HEK293 (cell line): ENCODE measurements around the gene ZC3H11A.

Experiments used
- CTCF ChIA-PET: fragments of 350-600 bp; formaldehyde crosslinking; extraction: SDS; loops from one replicate; lab custom pipeline; 2021; ENCODE audit warnings: antibody characterized with exemption; lab: Yijun Ruan, JAX
- POLR2A ChIA-PET: fragments of 300-600 bp; formaldehyde crosslinking; extraction: SDS; loops from one replicate; lab custom pipeline; 2020; ENCODE audit warnings: antibody characterized with exemption, inconsistent platforms; lab: Yijun Ruan, JAX
- H3K27ac ChIP-seq: fragments of 200-500 bp; sonication (Bioruptor generic); 2 replicates; pipeline ENCODE4 v1.5.1; 2014; ENCODE audit warnings: low read depth, low read length, control low read depth, inconsistent platforms; ENCODE audit errors: extremely low read depth
- H3K36me3 ChIP-seq, 2 experiments: fragments of 200-500 bp in 1 of 2; sonication (Bioruptor generic) in 1 of 2; 1 replicate in 1 of 2; 2 replicates in 1 of 2; pipeline ENCODE4 v1.5.1; 2014 to 2017; ENCODE audit warnings: inconsistent platforms in 2 of 2, low read length in 2 of 2; ENCODE audit not compliant: control insufficient read depth in 2 of 2, insufficient read depth in 1 of 2
- H3K4me1 ChIP-seq: fragments of 200-500 bp; sonication (Bioruptor generic); 2 replicates; pipeline ENCODE4 v1.5.1; 2014; ENCODE audit warnings: mild to moderate bottlenecking, low read length, inconsistent platforms; ENCODE audit not compliant: control insufficient read depth, insufficient read depth
- H3K4me3 ChIP-seq: 2 replicates; pipeline ENCODE4 v1.5.1; 2011; ENCODE audit warnings: low read depth, mild to moderate bottlenecking, control low read depth, low read length, moderate library complexity
- H3K9me3 ChIP-seq: fragments of 200-500 bp; sonication (Bioruptor generic); 2 replicates; pipeline ENCODE4 v1.5.1; 2014; ENCODE audit warnings: low read depth, low read length, inconsistent platforms; ENCODE audit not compliant: control insufficient read depth, insufficient read depth
- AEBP2 ChIP-seq: fragments of 450-650 bp; formaldehyde crosslinking; IDR thresholded peaks from 2 replicates; pipeline ENCODE4 v1.5.1; 2016; ENCODE audit warnings: missing biosample characterization, missing genetic modification characterization, borderline replicate concordance
- KLF10 ChIP-seq: fragments of 450-650 bp; IDR thresholded peaks from 2 replicates; pipeline ENCODE4 v1.5.1; 2018; ENCODE audit warnings: missing biosample characterization, mild to moderate bottlenecking, missing genetic modification characterization
- KLF17 ChIP-seq: fragments of 450-650 bp; formaldehyde crosslinking; IDR thresholded peaks from 2 replicates; pipeline ENCODE4 v1.5.1; 2016; ENCODE audit warnings: missing biosample characterization, missing genetic modification characterization
- KLF7 ChIP-seq: fragments of 450-650 bp; formaldehyde crosslinking; IDR thresholded peaks from 2 replicates; pipeline ENCODE4 v1.5.1; 2016; ENCODE audit warnings: missing biosample characterization, missing genetic modification characterization, borderline replicate concordance
- PATZ1 ChIP-seq: fragments of 450-650 bp; formaldehyde crosslinking; IDR thresholded peaks from 2 replicates; pipeline ENCODE4 v1.5.1; 2016; ENCODE audit warnings: missing biosample characterization, missing genetic modification characterization
- SALL2 ChIP-seq: fragments of 450-650 bp; formaldehyde crosslinking; IDR thresholded peaks from 2 replicates; pipeline ENCODE4 v1.5.0; 2017; ENCODE audit warnings: missing biosample characterization, mild to moderate bottlenecking, missing genetic modification characterization, borderline replicate concordance
- ZBTB20 ChIP-seq: fragments of 450-650 bp; formaldehyde crosslinking; IDR thresholded peaks from 2 replicates; pipeline ENCODE4 v1.5.1; 2016; ENCODE audit warnings: missing biosample characterization, missing genetic modification characterization
- ZBTB7A ChIP-seq: fragments of 450-650 bp; formaldehyde crosslinking; IDR thresholded peaks from 2 replicates; pipeline ENCODE4 v1.5.1; 2016; ENCODE audit warnings: low read depth, missing biosample characterization, missing genetic modification characterization
- ZFP3 ChIP-seq: fragments of 450-650 bp; formaldehyde crosslinking; IDR thresholded peaks from 2 replicates; pipeline ENCODE4 v1.5.1; 2016; ENCODE audit warnings: low read depth, missing biosample characterization, missing genetic modification characterization
- ZNF10 ChIP-seq: fragments of 450-650 bp; formaldehyde crosslinking; IDR thresholded peaks from 2 replicates; pipeline ENCODE4 v1.5.1; 2017; ENCODE audit warnings: missing biosample characterization, missing genetic modification characterization
- ZNF148 ChIP-seq: fragments of 450-650 bp; formaldehyde crosslinking; IDR thresholded peaks from 2 replicates; pipeline ENCODE4 v1.5.0; 2017; ENCODE audit warnings: missing biosample characterization, missing genetic modification characterization, borderline replicate concordance
- ZNF16 ChIP-seq: fragments of 450-650 bp; formaldehyde crosslinking; IDR thresholded peaks from 2 replicates; pipeline ENCODE4 v1.5.1; 2016; ENCODE audit warnings: low read depth, missing biosample characterization, missing genetic modification characterization
- ZNF221 ChIP-seq: fragments of 450-650 bp; formaldehyde crosslinking; IDR thresholded peaks from 2 replicates; pipeline ENCODE4 v1.5.1; 2017; ENCODE audit warnings: missing biosample characterization, missing genetic modification characterization, borderline replicate concordance
- ZNF280C ChIP-seq: fragments of 450-650 bp; formaldehyde crosslinking; IDR thresholded peaks from 2 replicates; pipeline ENCODE4 v1.5.1; 2016; ENCODE audit warnings: missing biosample characterization, missing genetic modification characterization
- ZNF398 ChIP-seq: fragments of 450-650 bp; formaldehyde crosslinking; IDR thresholded peaks from 2 replicates; pipeline ENCODE4 v1.5.1; 2017; ENCODE audit warnings: missing biosample characterization, missing genetic modification characterization
- ZNF510 ChIP-seq: fragments of 450-650 bp; formaldehyde crosslinking; IDR thresholded peaks from 2 replicates; pipeline ENCODE4 v1.5.1; 2018; ENCODE audit warnings: mild to moderate bottlenecking, missing genetic modification characterization, missing biosample characterization; ENCODE audit not compliant: insufficient replicate concordance
- ZNF521 ChIP-seq: fragments of 450-650 bp; formaldehyde crosslinking; IDR thresholded peaks from 2 replicates; pipeline ENCODE4 v1.5.1; 2017; ENCODE audit warnings: missing biosample characterization, mild to moderate bottlenecking, missing genetic modification characterization
- ZNF530 ChIP-seq: fragments of 450-650 bp; formaldehyde crosslinking; IDR thresholded peaks from 2 replicates; pipeline ENCODE4 v1.5.1; 2016; ENCODE audit warnings: low read depth, missing biosample characterization, missing genetic modification characterization
- ZNF555 ChIP-seq: fragments of 450-650 bp; formaldehyde crosslinking; conservative IDR thresholded peaks from 2 replicates; pipeline ENCODE4 v1.5.1; 2017; ENCODE audit warnings: missing biosample characterization, mild to moderate bottlenecking, missing genetic modification characterization, inconsistent platforms
- ZNF76 ChIP-seq: fragments of 450-650 bp; formaldehyde crosslinking; IDR thresholded peaks from 2 replicates; pipeline ENCODE4; 2016; ENCODE audit warnings: low read depth, missing biosample characterization, missing genetic modification characterization, borderline replicate concordance
- ZNF792 ChIP-seq: fragments of 450-650 bp; formaldehyde crosslinking; IDR thresholded peaks from 2 replicates; pipeline ENCODE4 v1.5.1; 2016; ENCODE audit warnings: missing biosample characterization, missing genetic modification characterization
- ZSCAN16 ChIP-seq: fragments of 450-650 bp; formaldehyde crosslinking; IDR thresholded peaks from 2 replicates; pipeline ENCODE4 v1.5.1; 2016; ENCODE audit warnings: missing biosample characterization, missing genetic modification characterization
- TF ChIP-seq, protein P1 (sequence below): fragments of 450-650 bp; formaldehyde crosslinking; IDR thresholded peaks from 2 replicates; pipeline ENCODE4 v1.5.1; 2017; ENCODE audit warnings: missing biosample characterization, mild to moderate bottlenecking, missing genetic modification characterization, moderate library complexity

Gene ZC3H11A

DNA sequence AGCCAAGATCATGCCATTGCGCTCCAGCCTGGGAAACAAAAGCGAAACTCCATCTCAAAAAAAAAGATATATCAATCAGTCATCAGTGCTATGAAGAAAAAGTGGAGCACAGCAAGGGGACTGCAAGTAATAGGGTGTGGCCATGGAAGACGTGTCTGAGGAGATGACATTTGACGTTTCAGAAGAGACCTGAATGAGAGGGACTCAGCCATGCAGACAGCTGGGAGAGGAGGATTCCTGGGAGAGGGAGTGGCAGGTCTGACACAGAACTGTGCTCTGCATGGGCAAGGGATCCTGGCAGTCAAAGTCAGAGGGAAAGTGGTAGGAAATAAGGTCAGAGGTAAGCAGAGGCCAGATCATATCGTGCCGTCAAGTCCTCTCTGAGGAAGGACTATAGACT lies 27.2 kb upstream of the ZC3H11A start (continued):
- TF ChIP-seq, protein P1, sequence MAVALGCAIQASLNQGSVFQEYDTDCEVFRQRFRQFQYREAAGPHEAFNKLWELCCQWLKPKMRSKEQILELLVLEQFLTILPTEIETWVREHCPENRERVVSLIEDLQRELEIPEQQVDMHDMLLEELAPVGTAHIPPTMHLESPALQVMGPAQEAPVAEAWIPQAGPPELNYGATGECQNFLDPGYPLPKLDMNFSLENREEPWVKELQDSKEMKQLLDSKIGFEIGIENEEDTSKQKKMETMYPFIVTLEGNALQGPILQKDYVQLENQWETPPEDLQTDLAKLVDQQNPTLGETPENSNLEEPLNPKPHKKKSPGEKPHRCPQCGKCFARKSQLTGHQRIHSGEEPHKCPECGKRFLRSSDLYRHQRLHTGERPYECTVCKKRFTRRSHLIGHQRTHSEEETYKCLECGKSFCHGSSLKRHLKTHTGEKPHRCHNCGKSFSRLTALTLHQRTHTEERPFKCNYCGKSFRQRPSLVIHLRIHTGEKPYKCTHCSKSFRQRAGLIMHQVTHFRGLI = no peak
- TF ChIP-seq ZNF16 (tag by site-specific recombination) (no peak), KLF7 (no peak), ZNF148 (no peak), ZSCAN16 (tag by site-specific recombination) (no peak), ZNF10 (tag by site-specific recombination) (no peak), ZNF530 (tag by site-specific recombination) (no peak), KLF10 (tag by site-specific recombination) (no peak), ZNF398 (tag by site-specific recombination) (no peak), ZNF280C (tag by site-specific recombination) (no peak), ZNF521 (tag by site-specific recombination) (no peak), ZNF555 (tag by site-specific recombination) (no peak)

DNA sequence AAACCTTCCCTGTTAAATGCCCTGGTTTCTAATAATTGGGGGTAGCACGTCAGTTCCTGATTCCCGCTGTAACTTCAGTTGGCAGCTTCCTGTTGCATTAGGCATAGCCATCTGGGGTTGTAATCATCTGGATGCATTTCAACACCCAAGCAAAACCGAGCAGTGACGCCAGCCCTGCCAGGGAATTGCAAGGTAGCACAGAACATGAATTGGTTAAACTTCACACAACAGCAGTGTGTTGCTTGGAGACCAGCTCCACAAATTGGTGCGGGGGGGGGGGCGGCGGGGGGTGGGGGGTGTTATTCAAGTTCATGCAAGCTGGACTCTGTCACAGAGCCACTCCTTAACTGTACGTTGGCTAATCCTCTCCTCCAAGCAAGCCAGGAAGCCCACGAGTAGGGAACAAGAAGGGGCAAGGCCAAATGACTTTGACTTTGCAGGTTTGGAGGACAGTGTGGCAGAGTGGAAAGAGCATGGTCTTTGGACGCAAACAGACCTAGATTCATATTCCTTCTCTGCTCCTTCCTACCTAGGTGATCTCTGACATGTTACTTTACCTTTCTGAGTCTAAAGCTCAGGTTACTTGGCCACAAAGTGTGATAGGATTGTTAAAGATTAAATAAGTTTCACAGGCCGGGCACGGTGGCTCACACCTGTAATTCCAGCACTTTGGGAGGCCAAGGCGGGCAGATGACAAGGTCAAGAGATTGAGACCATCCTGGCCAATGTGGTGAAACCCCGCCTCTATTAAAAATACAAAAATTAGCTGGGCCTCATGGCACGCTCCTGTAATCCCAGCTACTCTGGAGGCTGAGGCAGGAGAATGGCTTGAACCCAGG lies 25.7 kb upstream of the ZC3H11A start:
- H3K36me3 ChIP-seq = no peaks in the 10 kb centered on the region
- CTCF ChIA-PET = interaction anchor here (0.6 kb wide), 1 partner anchor 329 kb away, joined by 3 read pairs; no protein-coding TSS in a partner anchor
- TF ChIP-seq ZNF510 = no peak
- TF ChIP-seq ZNF792 (tag by site-specific recombination) = no peak
- no peak for TF ChIP-seq AEBP2
- TF ChIP-seq ZNF76 (tag by site-specific recombination) = no peak
- no peak for TF ChIP-seq ZBTB20
- TF ChIP-seq ZBTB7A (tag by site-specific recombination) = no peak
- TF ChIP-seq SALL2 = no peak
- TF ChIP-seq PATZ1 (tag by site-specific recombination) = no peak
- no peak for TF ChIP-seq ZFP3
- TF ChIP-seq KLF17 (tag by site-specific recombination) = no peak
- no peak for TF ChIP-seq ZNF221 (tag by site-specific recombination)

More for the DNA sequence above, 25.7 kb upstream of the ZC3H11A start:
- Histone ChIP-seq H3K27ac (no peak overlapping the region), H3K4me3 (no peak overlapping the region), H3K4me1 (no peaks in the 10 kb centered on the region), H3K9me3 (no peaks in the 10 kb centered on the region)
- POLR2A ChIA-PET = no interaction called here
